Stimulated activated CD8-positive, alpha-beta memory T cell treated with anti-CD3 and anti-CD28 coated beads, Interleukin-12 subunit alpha, Interleukin-12 subunit beta, amount 100 ng/mL, for 4 hours (primary cell): ENCODE data around the gene LGR4.

Experiments used
- DNase-seq: peaks from one replicate; pipeline ENCODE4 v3.0.0-alpha.2; 2020; ENCODE audit warnings: low read depth

LGR4 gene

DNA sequence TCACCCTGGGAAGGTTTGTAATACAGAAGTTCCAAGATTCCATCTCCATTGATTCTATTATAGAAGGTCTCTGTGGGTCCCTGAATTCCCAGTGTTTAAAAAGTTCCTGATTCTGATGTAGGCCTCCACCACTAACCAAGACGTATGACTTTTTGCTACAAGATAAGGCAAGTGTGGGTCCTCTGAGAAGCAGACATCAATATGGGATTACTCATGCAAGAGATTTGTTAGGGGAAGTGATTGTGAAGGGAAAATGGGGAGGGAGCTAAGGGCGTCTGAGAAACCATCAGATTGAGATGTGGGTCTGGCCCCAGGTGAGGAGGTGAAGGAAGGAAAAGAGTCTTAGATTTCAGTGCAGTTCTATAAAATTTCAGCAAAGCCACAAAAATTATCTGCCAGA lies 10.2 kb upstream of the LGR4 start:
- DNase-seq: no peak

DNA sequence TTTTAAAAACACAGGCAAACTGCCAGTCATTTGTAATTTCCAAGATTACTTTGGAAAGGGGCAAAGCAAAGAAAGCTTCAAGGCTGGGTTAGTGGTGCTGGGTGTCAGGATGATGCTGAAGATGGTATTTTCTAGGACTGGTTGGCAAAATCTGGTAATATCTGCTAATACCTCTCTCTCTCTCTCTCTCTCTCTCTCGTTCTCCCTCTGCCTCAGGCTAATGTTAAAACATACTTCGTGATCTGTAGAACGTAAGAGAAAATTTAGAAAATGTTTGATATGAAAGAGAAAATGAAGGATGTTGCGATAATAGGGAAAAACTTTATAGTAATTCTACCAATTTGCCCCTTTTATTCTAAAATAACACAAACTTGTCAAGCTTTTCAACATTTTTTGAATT lies 9.4 kb upstream of the LGR4 start:
- no peak for DNase-seq

DNA sequence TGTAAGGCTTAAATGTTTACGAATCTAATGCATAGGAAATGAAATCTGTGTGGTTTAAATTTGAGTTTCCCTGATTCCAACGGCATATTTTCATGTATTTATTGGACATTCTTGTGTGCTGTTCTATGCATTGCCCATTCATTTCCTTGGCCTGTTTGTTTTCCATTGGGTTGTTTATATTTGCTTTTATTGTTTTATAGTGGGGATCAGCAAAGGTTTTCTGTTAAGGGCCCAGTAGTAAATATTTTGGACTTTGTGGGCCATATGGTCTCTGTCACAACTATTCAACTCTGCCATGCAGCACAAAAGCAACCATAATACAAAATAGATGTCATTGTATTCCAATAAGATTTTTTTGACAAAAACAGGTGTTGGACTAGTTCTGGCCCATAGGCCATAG lies 5.2 kb upstream of the LGR4 start:
- no peak for DNase-seq

DNA sequence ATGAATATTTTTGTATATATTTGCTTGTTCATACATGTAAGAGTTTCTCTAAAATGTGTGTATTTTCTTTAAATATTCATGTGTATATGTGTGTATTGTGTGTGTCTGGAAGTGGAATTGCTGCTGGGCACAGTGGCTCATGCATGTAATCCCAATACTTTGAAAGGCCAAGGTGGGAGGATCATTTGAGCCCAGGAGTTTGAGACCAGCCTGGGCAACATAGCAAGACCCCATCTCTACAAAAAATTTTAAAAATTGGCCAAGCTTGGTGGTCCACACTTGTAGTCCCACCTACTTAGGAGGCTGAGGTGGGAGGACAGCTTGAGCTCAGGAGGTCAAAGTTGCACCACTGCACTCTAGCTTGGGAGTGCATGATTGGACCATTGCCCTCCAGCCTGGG lies 4.7 kb upstream of the LGR4 start:
- DNase-seq: no peak

DNA sequence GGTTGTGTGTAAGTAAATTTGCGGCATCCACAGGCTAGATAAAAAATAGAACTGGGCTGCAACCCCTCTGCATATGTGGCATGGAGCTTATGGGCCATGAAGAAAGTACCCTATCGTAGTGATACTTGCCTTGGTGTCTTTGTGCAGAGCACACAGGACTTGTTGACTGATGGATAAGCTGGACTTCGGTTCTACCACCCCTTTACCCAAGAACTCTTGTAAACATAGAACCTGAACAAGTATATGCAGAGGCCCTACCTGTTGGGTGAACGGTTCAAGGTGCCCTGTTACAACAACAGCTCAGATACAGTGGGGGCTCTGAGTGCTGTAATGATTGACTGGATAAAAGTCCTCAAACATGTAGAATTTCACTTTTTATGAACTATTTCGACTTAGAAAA lies 3.0 kb upstream of the LGR4 start:
- DNase-seq: no peak

DNA sequence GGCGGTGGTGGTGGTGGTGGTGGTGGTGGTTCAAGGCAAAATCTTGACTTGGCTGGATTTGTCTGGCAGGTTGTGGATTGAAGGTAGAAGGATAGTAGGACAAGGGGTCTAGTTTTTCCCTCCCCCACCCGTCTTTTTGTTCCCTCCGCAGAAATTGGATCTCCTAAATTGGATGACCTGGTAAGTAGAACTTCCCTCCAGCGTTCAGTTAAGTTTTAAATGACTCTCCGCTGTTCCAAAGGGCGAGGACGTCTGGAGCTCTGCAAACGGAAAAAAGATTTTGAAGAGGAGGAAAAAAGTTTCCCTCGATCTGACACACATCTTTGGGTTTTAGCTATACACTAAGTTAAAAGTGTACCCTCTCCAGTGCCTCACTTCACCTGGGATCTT lies 422 bp upstream of the LGR4 start:
- no peak for DNase-seq

DNA sequence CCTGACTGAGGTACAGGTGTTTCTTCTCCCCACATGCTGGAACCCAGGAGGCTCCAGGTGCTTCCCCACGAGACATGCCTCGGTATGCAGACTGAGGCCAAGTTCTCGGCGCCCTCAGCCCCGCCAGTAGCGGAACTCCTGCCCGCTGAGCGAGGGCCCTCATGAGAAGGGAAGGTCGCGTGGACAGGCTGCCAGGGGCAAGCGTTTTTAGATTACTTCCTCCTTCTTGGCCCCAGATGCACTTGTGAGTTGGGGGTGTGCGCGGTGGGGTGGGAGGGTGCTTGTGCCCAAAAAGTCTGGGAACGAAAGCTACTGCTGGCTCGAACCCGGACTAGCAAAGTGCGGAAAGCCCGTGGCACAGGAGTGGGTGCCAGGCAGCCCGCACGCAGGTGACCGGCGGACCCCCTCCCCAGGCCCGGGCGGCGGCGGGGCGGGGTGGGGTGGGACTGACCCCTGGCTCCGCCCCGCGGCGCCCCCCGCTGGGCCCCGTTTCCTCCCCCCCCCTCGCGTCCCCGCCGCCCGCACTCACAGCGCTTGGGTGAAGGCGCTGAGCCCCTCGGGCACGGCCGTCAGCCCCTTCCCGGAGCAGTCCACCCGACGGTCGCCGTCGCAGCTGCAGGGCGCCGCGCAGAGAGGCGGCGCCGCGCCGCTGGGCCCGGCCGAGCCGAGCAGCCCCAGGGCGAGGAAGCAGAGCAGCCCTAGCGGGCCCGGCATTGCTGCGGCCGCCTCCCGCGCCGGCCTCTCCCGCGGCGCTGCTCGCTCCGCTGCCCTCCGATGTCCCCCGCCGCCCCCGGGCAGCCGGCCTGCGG lies 797 bp downstream of the LGR4 start:
- DNase-seq: no peak

DNA sequence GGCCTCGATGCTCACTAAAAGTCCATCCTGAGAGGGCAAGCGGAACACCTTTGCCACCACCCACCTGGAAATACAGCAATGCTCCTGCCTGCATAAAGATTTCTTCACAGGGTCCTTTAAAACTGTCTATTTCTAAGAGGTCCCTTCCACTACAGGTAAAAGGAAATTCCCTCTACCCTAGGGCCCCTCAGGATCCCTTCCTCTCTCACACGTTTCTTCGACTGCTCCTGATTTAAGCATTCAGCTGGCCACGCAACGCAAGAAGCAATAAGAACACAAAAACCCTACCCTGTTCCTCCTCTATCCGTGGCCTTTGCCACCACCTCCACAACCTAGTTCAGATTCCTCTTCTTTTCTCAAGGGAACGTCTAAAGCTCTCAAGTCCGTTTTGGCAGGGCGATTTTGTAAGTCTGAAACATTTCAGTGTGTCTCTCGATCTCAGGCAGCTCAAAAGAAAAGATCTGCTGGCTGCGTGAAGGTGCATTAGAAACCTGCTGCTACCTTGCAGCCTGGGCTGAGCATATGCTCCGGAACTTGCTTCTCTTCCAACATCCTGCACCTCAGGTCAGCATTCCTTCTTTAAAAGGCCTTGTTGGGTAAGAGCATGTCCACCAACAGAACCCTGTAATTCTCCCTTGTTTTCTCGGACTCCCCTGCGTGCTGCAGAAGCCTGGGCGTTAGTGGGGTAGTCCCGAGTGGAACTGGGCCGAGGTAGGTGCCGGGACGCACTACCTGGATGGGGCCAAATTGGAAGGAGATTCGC lies 1.6 kb downstream of the LGR4 start:
- no peak for DNase-seq

DNA sequence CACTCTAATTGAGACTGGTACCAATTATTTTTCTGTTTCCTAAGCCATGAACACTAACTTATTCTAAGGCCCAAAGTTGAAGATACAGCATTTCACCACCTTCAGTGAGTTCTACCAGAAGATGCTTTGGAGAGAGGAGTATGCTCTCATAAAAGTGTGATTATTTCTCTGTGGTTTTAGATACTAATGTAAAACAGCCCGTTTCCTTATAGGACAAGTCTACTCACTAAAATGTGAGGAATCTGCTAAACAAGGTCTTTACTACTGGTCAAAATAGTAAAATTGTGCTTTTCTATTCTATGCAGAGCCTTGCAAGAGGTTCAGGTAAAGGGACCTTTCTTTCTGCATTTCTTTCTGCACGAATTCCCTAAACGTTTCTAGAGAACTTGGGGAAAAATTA lies 2.4 kb downstream of the LGR4 start:
- no peak for DNase-seq

DNA sequence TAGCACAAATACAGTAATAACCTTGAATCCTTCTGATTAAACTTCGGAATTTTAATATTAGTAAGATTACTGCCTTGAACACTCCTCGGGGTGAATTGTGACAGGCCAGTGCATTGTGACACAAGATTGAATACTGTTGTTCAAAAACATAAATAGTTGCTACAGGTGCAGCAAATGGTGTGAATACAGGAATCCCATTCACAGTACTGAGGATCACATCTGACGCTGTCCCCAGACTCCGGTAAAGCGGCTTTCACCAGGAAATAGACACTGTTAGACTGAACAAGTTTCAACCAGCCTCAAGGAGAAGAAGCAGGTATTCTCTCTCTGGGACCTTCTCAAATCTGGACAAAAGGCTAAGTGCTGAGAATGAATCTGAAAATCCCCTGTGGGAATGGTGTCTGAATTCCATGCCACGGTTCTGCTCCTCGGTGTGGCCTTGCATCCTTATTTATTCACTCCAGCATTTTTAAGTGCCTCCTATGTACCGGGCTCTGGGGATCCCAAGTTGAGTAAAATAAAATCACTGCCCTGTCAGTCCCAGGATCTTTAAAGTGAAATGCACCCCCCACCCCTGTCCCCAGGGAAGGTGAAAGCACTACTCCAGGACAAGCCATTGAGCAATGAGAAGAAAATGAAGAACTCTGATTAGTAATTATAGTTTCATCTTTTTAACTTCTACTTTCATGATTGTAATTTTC lies 3.4 kb downstream of the LGR4 start:
- no peak for DNase-seq

DNA sequence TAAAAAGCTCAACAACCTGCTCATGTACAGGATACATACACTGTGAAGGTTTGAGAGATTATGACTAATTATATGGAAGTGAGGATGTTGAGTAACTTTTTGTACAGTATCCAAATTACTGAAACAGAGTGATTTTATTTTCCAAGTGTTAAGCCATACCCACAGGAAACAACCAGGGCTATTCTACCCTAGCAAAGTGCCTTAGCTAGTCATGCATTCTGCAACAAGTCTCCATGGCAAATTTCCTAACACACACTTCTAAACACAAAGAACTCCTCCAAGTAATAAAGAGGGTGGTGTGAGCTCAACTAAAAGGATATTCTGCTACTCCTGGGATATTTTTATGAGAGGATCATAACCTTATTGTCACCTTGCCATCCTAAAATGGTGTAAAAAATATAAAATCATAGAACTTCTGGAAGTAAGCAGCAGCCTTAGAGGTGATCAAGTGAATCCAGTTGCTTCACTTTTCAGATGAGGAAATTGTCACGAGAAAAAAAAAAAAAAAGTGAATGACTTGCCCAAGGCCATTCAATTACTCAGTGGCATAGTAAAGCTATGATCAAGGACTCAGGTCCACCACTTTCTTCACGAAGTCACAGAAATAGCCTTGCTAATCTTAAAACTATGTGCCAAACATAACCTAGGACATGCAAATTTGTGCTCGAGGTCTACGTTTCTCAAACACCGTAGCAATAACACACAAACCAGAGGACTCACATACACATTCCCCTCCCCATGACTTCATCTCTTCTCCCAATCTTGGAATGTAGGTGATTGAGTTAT lies 4.2 kb downstream of the LGR4 start:
- no peak for DNase-seq

DNA sequence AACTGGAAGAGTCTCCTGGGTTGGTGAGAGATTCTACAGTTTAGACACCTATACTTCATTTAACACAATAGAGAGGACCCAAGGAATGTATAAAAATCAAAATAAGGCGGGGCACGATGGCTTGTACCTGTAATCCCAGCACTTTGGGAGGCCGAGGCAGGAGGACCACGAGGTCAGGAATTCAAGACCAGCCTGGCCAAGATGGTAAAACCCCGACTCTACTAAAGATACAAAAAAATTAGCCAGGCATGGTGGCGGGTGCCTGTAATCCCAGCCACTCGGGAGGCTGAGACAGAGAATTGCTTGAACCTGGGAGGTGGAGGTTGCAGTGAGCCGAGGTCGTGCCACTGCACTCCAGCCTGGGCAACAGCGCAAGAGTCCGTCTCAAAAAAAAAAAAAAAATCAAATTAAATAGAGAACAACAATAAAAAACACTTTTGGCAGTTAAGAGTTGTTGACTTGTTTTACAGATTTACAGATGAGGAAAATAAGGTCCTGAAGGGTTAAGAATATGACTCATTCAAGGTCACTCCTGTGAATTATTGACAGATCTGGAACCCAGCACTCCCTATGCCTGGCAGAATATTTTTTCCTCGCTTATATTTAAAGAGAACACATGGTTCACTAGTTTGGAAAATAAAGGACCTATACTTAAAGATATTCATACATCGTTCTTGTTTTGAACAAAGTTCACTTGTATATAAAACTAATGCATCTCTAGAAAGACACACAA lies 5.2 kb downstream of the LGR4 start:
- no peak for DNase-seq

DNA sequence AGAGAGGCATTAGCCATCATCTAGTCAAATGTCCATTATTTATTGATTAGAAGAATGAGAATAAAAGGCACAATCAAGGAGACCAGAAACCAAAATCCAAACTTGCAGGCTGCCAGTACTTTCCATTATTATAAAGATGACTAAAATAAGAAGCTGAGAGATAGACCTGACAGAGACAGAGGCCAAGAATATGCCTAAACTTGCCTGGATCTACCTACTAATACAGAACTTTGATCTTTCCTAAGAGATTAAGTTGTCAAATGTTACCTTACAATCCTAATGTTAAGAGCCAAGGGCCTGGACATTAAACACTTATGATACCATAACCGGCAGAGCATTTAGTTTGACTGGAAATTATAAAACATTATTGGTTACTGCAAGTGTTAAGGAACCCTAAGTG lies 6.2 kb downstream of the LGR4 start:
- no peak for DNase-seq

DNA sequence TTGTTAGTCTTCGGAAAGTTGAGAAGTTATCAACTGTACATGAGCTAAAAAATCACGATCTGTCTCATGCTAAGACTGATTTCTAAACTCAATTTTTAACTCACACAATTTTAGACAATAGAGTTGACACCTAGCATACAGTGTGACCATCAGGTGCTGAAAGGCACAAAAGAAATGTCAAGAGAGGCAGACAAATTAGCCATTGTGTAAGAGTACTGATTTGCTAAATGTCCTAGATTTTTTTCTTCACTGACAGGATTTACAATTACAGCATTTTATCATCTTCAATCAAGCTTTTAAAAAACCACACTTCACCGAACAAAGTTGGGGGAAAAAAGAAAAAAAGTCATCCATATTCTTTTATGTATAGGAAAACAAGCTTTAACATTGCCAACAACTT lies 7.0 kb downstream of the LGR4 start:
- DNase-seq: no peak

DNA sequence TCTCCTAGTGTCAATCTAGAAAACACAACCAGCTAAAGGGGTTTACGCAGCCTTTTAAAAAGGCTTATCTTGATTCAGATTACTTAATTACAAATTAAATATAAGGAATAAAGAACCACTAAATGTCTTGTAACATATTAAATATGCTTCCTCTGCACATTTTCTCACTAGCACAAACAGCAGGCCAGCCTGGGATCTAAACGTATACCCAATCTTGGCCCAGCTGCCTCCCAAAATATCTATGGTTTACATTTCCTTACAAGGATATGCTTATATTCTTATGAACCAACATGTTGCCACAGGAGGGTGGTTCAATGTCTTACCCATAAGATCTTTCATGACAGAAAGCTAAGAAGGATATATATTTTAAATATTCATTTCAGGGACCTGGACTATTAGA lies 7.7 kb downstream of the LGR4 start:
- no peak for DNase-seq

DNA sequence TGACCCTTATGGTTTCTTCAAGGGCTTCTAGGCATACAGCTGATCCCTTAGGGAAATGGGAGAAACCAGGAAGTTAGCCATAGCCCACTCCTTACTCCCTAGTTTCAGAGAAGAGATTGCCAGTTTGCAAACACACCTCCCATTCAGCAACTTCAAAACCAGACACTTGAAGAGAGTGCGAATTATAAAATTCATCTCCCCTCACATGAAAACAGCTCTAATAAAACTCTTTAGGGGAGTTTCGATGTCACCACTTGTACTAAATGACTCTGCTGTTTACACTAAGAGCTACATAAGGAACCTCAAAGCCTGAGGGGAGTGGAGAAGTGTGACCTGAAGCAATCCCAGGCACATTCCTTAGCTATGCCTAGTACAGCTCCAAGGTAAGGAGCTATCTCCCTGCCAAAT lies 8.3 kb downstream of the LGR4 start:
- no peak for DNase-seq

DNA sequence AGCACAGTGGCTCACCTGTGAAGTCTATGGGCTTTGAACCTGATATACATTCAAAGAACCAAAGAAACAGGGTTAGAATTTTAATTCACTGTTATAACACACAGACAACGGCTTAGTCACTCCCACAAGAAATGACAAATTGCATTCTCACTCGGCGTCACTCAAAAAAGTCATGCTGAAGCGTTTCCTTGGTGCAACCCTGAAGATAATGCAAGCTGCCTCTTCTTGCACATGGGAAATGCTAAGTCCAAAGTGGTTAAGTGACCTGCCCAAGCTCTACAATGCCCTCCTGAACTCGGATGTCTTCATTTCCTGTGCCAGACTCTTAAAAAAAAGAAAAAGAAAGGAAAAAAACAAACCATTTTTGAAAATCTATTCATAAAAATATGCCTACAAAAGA lies 10.0 kb downstream of the LGR4 start:
- DNase-seq: no peak

DNA sequence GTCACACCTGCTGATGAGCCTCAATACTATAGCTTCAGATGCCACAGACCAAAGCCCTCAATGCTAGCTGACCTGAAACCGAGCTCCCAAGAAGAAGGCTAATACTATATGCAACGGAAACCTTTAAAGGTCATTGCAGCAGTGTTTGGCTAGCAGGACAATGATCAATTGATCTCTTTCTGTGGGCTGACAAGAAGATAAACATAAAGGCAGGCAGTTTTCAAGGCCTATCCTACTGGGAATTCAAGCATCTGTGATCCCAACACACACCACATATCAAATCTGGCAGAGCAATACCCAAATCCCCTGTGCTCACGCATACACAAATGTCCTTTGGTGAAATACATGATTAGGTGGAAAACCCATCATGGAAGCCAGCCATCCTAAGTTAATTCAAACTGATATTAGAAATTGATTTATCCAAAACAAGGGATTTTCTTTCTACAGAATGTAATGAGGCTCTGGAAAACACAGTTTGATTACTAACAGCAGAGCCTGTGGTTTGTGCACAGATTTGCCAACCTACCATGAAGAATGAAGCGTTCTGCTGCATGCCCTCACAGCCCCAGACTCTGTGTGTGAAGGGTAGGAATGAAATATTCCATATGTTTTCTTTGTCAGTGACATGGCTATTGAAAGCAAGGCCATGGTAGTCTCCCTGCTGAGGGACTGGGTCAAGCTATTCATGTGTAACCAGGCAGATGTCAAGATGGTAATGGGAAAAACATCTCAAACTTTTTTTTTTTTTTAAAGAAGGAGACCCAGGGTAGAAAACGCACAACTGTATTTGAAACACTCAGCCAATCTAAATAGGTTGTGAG lies 12.2 kb downstream of the LGR4 start:
- no peak for DNase-seq

DNA sequence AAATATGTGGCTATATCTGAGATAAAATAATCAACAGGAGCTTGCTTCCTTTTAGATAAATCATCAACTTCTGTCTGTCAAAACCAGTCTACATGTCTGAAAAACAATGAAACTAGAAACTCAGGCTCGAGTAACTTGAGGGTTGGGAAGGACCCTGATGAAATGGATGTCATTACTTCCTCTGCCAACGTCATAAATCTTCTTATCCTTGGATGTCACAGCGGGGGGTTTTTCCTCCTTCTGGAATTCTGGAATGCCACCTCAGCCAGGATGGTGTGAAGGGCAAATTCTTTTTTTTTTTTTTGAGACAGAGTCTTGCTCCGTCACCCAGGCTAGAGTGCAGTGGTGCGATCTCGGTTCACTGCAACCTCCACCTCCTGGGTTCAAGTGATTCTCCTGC lies 13.4 kb downstream of the LGR4 start:
- no peak for DNase-seq

DNA sequence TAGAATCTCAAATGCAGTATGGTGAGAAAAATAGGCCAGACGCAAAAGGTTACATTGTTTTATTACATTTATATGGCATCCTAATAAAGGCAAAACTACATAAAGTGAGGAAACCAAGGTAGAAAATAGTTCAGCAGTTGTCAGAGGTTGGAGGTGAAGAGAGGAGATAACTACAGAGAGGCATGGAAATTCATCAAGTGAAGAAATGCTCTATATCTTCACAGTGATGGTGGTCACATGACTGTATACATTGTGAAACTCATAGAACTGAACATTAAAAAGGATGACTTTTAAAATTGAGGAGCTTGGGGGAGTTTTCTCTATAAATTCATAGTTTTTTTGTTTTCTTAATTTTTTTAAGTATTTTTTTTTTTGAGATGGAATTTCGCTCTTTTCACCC lies 14.4 kb downstream of the LGR4 start:
- no peak for DNase-seq

DNA sequence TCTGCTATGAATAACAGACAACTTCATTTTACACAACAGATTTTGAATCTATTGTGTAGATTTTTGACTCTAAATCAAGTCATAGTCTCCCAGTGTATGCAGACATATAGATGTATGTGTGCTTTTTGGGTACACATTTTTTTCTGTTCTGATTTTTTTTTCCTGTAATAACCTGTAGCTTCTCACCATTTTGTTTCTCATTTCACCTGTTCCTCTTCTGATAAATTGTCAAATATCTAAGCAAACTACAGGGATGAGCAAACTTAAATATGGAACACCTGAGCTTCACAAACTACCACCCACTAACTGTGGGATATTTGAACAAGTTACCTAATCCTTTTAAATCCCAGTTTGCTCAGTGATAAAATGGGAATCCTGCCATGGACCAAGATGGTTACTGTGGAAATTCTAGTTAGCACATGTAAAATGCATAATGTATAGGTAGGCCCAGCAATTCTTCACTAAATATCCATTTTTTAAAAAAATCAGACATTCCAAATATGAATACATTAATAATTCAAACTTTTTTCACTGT lies 15.7 kb downstream of the LGR4 start:
- DNase-seq: no peak
